DND-41 (cell line): ENCODE measurements around the gene CHAT.

Experiments used
- ATAC-seq: fragments of 200-7000 bp; cut with Tn5 transposase; 3 replicates; pipeline ENCODE4 v1.9.1; 2021; ENCODE audit warnings: low read depth; ENCODE audit not compliant: insufficient read depth
- DNase-seq: peaks from one replicate; pipeline ENCODE4 v3.0.0-alpha.2; 2020
- H2AFZ ChIP-seq: 2 replicates; pipeline ENCODE4 v1.6.0; 2012; ENCODE audit warnings: low read depth, low read length
- H3K27ac ChIP-seq: 2 replicates; pipeline ENCODE4 v1.5.1; 2012; ENCODE audit warnings: low read length, inconsistent platforms
- H3K27me3 ChIP-seq: fragments of 200-600 bp; sonication (generic); 2 replicates; pipeline ENCODE4 v1.6.0; 2012; ENCODE audit warnings: low read length, mild to moderate bottlenecking, inconsistent platforms; ENCODE audit not compliant: insufficient read depth, poor library complexity
- H3K36me3 ChIP-seq: 2 replicates; pipeline ENCODE4 v1.5.1; 2012; ENCODE audit warnings: low read length, inconsistent platforms; ENCODE audit not compliant: insufficient read depth
- H3K4me1 ChIP-seq: 2 replicates; pipeline ENCODE4 v1.5.1; 2012; ENCODE audit warnings: mild to moderate bottlenecking, low read length; ENCODE audit not compliant: insufficient read depth
- H3K4me2 ChIP-seq: 2 replicates; pipeline ENCODE4 v1.6.0; 2012; ENCODE audit warnings: mild to moderate bottlenecking, moderate library complexity, low read length, inconsistent platforms; ENCODE audit not compliant: insufficient read depth
- H3K4me3 ChIP-seq, 2 experiments: fragments of 200-600 bp in 1 of 2; shearing (Covaris generic) in 1 of 2; 2 replicates each; pipeline ENCODE4 v1.5.1; 2012 to 2016; ENCODE audit warnings: inconsistent platforms in 2 of 2, low read length in 2 of 2, mild to moderate bottlenecking in 2 of 2, low read depth in 1 of 2, moderate library complexity in 1 of 2
- H3K79me2 ChIP-seq: 2 replicates; pipeline ENCODE4 v1.6.0; 2012; ENCODE audit warnings: low read length, inconsistent platforms; ENCODE audit not compliant: insufficient read depth
- H3K9ac ChIP-seq: 2 replicates; pipeline ENCODE4 v1.6.0; 2012; ENCODE audit warnings: low read depth, mild to moderate bottlenecking, inconsistent platforms, low read length, moderate library complexity
- H3K9me3 ChIP-seq: 2 replicates; pipeline ENCODE4 v1.5.1; 2012; ENCODE audit warnings: low read length, moderate library complexity, mild to moderate bottlenecking, inconsistent platforms; ENCODE audit not compliant: insufficient read depth, severe bottlenecking
- H4K20me1 ChIP-seq: 2 replicates; pipeline ENCODE4 v1.6.0; 2012; ENCODE audit warnings: low read length; ENCODE audit not compliant: insufficient read depth
- EZH2 ChIP-seq: IDR thresholded peaks from 3 replicates; pipeline ENCODE4 v1.6.1; 2012; ENCODE audit warnings: borderline replicate concordance, low read depth, mild to moderate bottlenecking, moderate library complexity, low read length, inconsistent platforms; ENCODE audit not compliant: severe bottlenecking
- TF ChIP-seq, protein P1 (sequence below): IDR thresholded peaks from 2 replicates; pipeline ENCODE4 v1.5.1; 2012; ENCODE audit warnings: borderline replicate concordance, low read length, moderate library complexity, mild to moderate bottlenecking; ENCODE audit not compliant: poor library complexity, severe bottlenecking; ENCODE audit errors: extremely low read depth

The CHAT gene

DNA sequence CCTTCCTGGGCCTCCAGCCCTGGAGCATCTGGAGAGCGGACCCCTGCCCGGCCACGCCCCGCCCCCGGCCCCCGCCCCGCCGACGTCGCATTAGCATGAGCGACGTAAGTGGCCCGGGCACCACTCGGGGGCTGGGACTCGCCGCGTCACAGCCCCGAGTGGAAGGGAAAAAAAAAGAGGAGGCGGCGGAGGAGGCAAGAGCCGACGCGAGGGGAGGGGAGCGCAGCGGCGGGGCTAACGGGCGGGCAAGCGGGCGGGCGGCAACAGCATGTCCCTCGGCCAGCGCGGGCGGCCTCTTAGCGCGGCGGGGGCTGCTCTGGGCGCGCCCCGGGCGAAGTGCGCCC, 3.8 kb upstream of the CHAT start, which contains the start of gene SLC18A3:
Gene SLC18A3, plus strand, starts transcription at position 197 of the 344 bp plus-strand sequence. CDS start 431 bp downstream, outside the sequence.
- Histone ChIP-seq H3K9me3 (no peaks in the 10 kb centered on the region), H3K79me2 (no peaks in the 10 kb centered on the region), H3K36me3 (no peaks in the 10 kb centered on the region), H4K20me1 (peaks cover 7% of the 10 kb centered on the region), H3K27ac (no peak within 1 kb of the TSS), H3K4me2 (no peak within 1 kb of the TSS), H3K27me3 (no peaks in the 10 kb centered on the region), H3K4me1 (peaks cover 11% of the 10 kb centered on the region), H2AFZ (no peak within 1 kb of the TSS), H3K9ac (no peak within 1 kb of the TSS), H3K4me3 (no peak within 1 kb of the TSS)
- TF ChIP-seq, protein P1, sequence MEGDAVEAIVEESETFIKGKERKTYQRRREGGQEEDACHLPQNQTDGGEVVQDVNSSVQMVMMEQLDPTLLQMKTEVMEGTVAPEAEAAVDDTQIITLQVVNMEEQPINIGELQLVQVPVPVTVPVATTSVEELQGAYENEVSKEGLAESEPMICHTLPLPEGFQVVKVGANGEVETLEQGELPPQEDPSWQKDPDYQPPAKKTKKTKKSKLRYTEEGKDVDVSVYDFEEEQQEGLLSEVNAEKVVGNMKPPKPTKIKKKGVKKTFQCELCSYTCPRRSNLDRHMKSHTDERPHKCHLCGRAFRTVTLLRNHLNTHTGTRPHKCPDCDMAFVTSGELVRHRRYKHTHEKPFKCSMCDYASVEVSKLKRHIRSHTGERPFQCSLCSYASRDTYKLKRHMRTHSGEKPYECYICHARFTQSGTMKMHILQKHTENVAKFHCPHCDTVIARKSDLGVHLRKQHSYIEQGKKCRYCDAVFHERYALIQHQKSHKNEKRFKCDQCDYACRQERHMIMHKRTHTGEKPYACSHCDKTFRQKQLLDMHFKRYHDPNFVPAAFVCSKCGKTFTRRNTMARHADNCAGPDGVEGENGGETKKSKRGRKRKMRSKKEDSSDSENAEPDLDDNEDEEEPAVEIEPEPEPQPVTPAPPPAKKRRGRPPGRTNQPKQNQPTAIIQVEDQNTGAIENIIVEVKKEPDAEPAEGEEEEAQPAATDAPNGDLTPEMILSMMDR: no peak
- TF ChIP-seq EZH2: no peak
- no peak for DNase-seq
- no peak for ATAC-seq

DNA sequence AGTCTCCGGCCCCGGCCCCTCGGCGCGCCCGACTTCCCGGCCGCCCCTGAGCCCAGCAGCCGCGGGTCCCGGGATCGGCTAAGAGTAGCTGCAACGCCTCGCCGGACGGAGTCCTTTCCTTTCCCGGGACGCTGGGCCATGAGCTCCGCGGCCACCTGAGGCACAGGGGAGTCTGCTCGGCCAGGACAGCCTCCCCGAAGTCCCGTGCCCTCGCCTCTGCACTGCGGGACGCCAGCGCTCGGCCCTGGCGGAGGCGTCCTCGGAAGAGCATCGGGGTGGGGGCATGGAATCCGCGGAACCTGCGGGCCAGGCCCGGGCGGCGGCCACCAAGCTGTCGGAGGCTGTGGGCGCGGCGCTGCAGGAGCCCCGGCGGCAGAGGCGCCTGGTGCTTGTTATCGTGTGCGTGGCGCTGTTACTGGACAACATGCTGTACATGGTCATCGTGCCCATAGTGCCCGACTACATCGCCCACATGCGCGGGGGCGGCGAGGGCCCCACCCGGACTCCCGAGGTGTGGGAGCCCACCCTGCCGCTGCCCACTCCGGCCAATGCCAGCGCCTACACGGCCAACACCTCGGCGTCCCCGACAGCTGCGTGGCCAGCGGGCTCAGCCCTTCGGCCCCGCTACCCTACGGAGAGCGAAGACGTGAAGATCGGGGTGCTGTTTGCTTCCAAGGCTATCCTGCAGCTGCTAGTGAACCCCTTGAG, 3.2 kb upstream of the CHAT start:
- no peak overlapping the region for H3K4me2 ChIP-seq
- H4K20me1 ChIP-seq: peaks cover 7% of the 10 kb centered on the region
- H3K9me3 ChIP-seq: no peaks in the 10 kb centered on the region
- no peak for ATAC-seq
- no peak for DNase-seq
- peaks cover 11% of the 10 kb centered on the region for H3K4me1 ChIP-seq
- H3K9ac ChIP-seq: no peak overlapping the region
- no peak overlapping the region for H3K4me3 ChIP-seq
- no peaks in the 10 kb centered on the region for H3K79me2 ChIP-seq
- H3K36me3 ChIP-seq: no peaks in the 10 kb centered on the region
- TF ChIP-seq, protein P1: no peak
- no peak for TF ChIP-seq EZH2
- H3K27me3 ChIP-seq: no peaks in the 10 kb centered on the region
- H2AFZ ChIP-seq: no peak overlapping the region
- H3K27ac ChIP-seq: no peak overlapping the region

DNA sequence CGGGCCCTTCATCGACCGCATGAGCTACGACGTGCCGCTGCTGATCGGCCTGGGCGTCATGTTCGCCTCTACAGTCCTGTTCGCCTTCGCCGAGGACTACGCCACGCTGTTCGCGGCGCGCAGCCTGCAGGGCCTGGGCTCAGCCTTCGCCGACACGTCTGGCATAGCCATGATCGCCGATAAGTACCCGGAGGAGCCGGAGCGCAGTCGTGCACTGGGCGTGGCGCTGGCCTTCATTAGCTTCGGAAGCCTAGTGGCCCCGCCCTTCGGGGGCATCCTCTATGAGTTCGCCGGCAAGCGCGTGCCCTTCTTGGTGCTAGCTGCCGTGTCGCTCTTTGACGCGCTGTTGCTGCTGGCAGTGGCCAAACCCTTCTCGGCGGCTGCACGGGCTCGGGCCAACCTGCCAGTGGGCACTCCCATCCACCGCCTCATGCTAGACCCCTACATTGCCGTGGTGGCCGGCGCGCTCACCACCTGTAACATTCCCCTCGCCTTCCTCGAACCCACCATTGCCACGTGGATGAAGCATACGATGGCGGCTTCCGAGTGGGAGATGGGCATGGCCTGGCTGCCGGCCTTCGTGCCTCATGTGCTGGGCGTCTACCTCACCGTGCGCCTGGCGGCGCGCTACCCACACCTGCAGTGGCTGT, 2.5 kb upstream of the CHAT start:
- Histone ChIP-seq H3K36me3 (no peaks in the 10 kb centered on the region), H4K20me1 (peaks cover 7% of the 10 kb centered on the region), H2AFZ (no peak overlapping the region), H3K4me2 (no peak overlapping the region), H3K27me3 (no peaks in the 10 kb centered on the region), H3K4me3 (no peak overlapping the region), H3K27ac (no peak overlapping the region), H3K9ac (no peak overlapping the region), H3K9me3 (no peaks in the 10 kb centered on the region), H3K4me1 (peaks cover 11% of the 10 kb centered on the region), H3K79me2 (no peaks in the 10 kb centered on the region)
- ATAC-seq (no peak), DNase-seq (no peak)
- TF ChIP-seq EZH2: no peak
- TF ChIP-seq, protein P1: no peak
